ENCODE results near the gene HELZ.
A peak's percentile ranks its signal among the peaks of the same experiment; 100 is the strongest.
"Not testable (repeated sequence)": the region's sequence is repeated elsewhere in the genome, so short reads cannot be mapped to it uniquely, and the experiment has no call there.

HELZ gene

DNA sequence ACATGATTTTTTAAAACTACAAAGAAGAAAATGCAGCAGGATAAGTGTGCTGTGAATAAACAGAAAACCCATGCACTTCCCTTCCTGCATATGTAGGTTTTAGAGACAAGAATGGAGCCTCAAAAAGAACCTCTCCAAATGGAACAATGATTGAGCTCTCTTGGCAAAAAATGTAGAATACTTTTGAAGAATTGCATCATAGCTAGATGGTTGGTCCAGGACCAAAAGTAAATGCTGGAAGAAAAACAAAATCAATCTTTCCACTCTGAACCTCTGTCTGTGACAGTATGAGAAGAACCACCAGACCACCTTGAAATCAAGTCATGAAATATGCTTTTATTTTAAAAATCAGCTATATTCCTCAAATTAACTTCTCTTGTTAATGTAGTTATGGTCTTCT is 17.5 kb downstream of the HELZ start:
- DNase-seq: no peak

DNA sequence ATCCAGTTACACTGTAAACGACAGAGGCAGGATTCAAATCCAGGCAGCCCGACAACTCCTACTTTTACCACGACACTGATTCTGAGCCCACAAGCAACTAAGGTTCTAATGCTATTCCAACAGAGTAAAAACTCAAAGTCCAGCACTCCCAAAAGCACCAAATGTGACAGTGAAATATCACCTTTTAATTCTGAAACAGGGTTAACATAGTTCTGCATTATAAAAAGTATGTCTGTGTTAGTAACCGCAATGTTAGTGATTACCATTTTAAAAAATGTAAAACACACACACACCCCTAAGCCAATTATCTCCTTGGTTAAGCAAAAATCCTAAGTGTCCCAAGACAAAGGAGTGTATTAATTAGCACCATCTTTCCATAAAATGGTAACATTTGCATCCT is 19.7 kb downstream of the HELZ start:
- DNase-seq: no peak

DNA sequence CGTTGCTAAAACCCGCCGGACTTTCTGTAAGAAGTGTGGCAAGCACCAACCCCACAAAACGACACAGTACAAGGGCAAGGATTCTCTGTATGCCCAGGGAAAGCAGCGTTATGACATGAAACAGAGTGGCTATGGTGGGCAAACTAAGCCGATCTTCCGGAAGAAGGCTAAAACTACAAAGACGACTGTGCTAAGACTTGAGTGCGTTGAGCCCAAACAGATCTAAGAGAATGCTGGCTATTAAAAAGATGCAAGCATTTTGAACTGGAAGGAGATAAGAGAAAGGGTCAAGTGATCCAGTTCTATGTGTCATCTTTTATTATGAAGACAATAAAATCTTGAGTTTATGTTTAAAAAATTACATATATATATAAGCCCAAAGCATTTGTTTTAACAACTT is 20.3 kb downstream of the HELZ start:
- no peak for DNase-seq

DNA sequence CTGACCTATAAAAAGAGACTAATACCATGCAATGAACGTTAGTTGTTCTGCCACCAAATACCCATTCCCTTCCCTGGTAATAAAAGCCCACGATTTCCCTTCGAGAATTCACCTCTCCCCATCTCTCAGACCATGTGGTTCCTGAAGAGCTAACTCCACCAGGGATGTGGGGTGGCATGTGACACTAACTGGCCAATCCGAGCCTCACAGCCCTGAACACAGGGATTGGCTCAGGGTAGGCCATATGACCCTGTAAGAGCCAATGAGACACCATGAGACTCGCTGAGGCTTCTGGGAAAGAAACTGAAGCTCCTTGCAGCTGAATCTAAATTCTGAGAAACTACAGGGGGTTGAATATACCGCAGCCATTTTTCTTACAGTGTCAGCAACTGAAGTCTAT is 21.1 kb downstream of the HELZ start:
- DNase-seq: no peak

DNA sequence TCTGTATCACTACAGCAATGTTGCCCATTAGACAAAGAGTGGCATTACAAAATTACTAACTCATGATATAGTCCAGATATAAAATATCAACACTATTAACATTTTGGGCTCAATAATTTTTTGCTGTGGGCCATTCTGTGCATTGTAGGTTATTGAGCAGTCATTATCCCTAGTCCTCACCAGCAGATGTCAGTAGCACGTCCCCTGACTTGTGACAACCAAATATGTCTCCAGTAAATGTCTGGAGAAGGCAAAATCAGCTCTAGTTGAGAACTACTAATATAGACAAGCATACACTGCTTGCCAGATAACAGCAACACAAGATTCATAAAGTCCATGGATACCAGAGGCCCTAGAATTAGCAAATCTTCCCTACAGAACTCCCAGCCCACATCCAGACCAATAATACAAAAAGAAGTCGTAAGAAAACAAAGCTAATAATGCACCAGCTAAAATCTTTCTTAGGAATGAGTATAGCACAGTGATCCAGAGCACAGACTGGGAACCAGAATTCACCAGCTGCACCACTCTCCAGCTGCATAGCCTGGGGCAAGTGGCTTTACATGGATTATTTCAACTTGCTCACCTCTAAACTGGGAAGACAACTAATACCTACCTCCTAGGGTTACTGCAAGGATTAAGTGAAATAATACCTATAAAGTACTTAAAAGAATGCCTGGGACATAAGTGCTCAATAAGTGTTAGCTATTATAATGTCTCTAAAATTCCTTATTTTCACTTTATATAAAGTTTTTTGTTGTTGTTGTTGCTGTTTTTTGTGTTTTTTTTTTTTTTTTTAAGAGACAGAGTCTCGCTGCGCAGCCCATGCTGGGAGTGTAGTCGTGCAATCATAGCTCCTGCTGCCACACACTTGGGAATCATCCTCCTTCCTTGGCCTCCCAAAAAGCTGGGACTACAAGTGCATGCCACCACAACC is 23.7 kb downstream of the HELZ start:
- peak; percentile 26 for DNase-seq

DNA sequence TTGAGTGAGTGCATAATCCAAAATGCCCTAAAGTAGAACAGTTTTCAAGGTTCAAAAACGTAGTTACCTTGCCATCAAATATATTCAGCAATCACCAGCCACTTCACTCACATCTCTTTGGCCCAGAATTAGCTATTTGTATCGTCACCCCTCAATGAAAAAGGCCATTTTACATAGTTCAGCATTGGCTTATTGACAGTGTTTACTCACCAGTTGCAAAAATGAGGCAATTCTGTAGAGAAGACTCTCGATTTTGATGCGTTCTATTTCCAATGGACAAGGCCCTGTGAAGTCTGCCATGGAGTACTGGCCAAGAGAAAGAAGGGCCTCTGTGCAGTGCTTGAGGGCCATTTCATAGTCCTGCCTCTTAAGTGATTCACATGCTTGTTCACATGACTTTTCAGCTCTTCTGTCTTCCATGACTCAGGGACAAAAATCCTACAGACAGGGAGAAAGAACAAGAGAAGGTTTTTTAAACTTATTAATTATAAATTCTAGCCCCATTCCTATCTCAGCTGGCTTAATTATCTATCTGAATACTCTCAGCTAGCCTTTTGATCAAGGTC is 26.5 kb downstream of the HELZ start:
- no peak for DNase-seq

DNA sequence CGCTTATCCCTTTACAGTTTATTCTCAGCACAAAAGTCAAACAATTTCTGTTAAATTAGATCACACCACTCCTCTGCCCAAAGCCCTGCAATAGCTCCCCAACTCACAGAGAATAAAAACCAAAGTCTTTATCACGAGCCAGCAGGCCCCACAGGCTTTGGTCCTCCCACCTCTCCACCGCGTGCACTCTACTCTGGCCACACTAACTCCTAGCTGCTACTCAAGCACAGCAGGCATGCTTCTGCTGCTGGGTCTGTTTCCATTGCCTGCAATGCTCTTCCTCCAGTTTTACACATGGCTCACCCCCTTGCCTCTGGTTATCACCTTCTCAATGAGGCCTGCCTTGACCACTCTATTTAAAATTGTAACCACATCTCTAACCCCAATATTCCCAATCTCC is 27.6 kb downstream of the HELZ start:
- DNase-seq: no peak

DNA sequence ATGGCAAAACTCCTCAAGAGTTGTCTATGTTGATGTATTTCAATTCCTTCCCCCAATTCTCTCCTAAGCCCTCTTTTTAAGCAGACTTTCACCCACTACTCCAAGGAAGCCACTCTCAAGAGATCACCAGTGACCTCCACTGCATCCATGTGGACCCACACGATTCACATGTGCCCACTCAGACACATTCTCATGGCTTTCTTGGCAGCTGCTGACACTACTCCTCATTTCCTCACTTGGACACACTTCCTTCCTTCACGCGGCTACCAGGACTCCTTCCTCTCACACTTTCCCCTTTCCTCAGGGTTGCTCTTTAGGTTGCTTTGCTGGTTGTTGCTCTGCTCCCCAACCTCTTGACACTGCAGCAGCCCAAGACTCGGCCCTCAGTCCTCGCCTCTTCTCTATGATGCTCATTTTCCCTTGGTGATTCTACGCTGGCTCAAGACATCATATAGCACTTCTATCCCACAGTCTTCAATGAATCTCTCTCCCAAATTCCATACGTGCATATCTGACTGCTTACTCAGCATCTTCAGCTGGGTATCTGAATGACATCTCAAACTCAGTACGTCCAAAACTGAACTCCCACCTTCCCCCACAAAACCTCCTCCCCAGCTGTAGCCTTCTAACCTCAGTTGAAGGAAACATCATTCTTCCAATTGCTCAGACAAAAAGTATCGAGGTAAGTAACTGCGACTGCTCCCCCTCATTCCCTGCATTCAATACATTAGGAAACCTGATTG is 28.2 kb downstream of the HELZ start:
- no peak for DNase-seq

DNA sequence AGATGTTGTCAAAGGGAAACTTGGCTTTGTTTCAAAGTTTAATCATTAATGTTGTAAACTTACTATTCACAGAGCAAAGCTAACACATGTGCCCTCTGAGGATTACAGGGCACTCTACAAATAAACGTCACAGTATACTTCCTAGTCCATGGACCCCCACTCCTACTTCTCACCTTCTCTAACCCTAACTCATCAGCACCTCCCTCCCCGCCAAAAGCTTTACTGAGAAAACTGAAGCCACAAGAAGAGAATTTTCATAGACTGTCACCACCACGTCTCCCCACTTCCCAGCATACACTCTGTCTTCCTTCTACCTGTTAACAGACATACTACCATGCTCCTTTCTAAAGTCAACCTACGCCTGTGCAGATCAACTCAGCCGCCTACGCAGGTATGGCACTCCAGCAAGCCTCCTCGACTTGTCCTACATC is 29.0 kb downstream of the HELZ start:
- no peak for DNase-seq

DNA sequence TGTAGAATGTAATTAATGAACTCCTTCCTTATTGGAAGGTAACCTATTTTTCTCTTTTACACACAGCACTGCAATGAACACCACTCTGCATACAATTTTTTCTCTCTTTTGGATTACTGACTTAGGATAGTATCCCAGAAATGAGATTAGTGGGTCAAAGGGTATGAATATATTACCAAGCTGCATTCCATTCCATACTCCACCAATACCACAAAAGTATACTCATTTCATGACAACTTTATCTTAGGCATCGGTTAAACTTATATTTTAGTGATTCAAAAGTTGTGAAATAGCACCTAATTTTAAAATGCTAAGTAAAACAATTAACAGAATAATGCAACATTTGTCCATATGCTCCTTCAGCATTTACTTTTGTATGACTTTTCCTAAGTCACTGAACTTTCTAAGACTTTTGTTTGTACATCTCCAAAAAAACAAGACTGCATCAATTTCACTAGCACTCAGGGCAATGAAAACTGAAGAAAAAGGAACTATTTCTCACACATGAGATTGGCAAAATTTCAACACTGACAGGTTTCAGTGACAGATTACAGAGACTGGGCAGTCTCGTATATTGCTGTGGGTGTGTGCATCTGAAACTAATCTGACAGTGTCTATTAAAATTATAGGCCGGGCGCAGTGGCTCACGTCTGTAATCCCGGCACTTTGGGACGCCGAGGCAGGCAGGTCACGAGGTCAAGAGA is 32.1 kb downstream of the HELZ start:
- no peak for DNase-seq

DNA sequence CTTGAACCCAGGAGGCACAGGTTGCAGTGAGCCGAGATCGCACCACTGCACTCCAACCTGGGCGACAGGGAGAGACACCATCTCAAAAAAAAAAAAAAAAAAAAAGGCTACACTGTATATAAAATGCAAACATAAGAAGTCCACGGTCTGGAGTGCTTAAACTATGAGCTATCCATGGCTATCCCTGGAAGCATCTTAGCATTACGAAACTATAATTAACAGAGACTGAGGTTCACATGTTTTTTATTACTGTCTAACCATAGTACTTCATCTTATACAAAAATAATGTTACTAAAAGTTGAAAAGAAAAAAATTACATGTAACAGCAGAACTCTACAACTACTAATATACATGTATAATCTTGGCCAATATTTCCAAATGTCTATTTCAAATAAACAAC is 32.8 kb downstream of the HELZ start:
- no peak for DNase-seq

DNA sequence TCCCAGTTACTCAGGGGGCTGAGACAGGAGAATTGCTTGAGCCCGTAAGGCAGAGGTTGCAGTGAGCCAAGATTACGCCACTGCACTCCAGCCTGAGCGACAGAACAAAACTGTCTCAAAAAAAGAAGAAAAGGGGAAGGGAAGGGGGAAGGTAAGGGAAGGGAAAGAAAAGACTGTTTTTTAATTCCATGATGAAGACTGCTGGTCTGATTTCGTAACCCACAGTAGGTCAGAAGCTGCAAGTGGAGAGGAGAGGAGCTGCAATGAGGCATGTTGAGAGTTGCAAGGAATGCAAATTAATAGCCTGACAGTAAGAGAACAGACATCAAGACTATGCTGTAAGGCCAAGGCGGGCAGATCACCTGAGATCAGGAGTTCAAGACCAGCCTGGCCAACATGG is 33.3 kb downstream of the HELZ start:
- DNase-seq: no peak

DNA sequence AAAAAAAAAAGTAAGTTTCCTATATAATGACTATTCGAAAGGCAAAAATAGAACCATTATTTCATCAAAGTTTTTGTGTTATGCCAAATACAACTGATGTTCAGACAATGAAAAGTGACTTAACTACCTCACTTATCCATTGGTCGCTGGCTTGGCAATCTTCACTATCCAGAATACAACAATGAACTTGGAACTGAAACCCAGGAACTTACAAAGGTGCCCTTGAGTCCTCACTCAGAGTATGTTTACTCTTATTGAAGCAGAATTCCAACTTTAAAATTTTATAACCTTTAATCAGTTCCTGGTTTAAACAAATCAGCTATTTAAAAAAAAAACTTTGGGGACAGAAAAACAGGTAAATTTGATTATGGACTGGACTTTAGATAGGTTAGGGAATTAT is 34.1 kb downstream of the HELZ start:
- no peak for DNase-seq

DNA sequence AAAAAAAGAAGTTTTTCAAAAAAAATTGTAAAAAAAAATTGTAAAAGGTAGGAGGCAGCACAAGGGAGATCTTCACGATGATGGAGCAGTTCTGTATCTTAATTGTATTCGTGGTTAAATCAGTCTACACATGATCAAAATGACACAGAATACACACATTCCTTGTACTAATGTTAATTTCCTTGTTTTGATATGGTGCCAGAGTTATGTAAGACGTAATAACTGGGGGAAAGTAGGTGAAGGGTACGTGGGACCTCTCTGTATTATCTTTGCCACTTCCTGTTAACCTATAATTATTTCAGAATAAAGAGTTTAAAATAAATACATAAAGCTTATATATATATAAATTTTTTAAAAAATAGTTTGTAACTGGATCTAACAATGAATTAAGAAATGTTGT is 36.8 kb downstream of the HELZ start:
- no peak for DNase-seq

DNA sequence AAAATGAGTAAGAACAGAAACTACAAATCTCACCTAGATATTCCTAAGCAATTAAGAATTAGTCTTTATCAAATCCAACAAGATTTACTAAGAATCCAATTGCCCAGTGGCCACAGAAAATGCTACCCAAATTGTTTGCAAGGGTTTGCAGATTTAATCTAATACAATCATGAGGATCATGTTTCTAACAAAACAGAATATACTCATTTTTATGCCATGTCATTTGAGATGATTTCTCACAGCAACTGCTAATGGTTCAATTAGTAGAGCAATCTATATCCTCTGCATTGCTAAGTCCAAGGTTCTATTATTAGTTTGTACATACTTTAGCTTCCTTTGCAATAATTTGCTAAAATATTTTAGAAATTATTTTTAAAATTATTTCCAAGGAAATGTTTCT is 41.2 kb downstream of the HELZ start:
- no peak for DNase-seq

DNA sequence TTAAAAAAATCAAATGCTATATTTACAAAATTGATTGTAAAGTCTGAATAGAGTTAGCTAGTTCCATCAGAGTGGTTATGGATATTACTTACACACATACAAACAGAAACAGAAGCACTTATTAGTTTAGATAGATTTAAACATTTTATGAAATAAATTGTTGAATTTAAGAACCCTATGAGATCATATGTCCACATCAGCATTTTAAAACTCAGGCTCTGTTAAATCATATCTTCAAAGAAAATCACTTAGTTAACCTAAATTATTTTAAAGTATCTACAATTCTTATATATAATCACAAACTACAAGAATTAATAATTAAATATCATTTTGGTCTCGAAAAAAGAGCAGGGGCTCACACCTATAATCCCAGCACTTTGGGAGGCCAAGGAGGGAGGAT is 42.5 kb downstream of the HELZ start:
- DNase-seq: no peak

DNA sequence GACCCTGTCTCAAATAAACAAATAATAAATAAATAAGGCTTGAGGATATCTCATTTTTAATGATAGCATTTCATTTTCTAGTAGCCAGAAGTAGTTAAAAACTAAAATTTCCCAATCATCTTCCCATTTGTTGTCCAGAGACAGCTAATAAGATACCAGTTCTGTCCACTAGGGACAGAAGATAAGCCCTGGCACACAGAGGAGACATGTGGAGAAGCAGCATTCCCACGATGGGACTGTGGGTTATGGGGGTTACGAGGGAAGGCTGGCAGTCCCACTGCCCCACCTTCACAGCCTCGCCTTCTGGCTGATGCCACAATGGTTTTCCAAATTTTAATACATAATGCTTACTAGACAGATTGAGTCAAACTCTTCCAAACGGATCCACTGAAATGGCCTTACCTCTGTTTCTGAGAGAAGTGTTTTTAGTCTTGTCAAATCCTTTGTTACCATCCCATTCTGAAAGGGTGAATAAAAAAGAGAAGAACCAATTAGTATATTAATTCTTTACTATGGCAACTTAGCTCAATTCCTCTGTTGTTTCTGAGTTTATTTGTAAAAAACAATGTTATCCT is 44.2 kb downstream of the HELZ start:
- DNase-seq: no peak

DNA sequence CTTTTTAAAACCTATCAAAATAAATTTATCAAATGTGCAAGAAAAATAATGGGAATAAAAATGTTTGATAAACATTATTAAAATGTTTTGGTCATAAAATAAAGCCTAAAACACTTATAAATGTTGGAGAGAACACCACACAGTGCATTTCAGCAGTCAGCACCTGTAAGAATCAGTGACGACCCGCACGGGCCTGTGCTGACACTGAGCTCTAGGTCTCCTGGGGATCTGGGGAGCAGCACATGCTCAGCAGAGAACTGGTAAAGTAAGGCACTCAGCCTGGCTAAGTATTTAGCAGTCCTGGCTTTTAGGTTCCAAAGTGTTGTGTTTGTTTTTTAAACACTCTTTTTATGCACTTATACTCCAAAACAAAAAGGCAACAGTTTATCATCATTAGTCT is 46.9 kb downstream of the HELZ start:
- DNase-seq: no peak

DNA sequence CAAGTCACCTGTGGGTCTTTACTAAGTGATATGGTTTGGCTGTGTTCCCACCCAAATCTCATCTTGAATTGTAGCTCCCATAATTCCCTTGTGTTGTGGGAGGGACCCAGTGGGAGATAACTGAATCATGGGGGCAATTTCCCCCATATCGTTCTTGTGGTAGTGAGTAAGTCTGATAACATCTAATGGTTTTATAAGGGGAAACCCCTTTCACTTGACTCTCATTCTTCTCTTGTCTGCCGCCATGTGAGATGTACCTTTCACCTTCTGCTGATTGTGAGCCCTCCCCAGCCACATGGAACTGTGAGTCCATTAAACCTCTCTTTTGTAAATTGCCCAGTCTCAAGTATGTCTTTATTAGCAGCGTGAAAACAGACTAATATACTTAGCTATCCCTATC is 48.0 kb downstream of the HELZ start:
- DNase-seq: not testable (repeated sequence)

DNA sequence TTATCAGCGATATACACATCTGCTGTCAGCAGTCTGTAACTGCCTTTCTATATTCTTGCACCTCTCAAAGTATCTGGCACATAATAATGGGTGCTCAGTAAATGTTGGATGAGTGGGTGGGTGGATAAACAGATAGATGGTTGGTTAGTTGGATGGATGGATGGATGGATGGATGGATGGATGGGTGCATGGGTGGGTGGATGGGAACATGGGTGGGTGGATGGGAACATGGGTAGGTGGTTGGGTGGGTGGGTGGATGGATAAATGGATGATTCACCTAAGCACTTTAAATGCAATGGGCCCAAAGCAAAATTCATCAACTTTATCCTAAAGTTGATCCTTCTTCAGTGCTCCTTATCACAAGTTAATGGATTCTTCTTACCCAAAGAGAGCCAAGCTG is 48.6 kb downstream of the HELZ start:
- no peak for DNase-seq

DNA sequence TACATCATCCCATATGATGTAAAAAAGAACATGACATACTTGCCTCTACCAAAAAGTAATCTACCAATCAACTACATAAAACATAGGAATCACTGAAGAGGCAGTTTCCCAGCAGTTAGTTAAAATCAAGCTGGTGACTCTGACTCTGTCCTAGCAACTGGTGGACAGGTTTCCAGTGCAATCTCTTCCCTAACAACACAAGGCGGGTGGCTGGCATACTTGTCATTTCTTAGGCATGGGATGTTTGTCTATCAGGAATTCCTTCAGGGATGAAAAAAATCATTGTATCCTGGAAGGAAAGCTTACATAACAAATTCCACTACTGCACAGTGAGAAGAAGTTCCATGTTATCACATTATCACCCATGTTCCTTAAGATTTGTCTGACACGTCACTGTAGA is 50.9 kb downstream of the HELZ start:
- no peak for DNase-seq

DNA sequence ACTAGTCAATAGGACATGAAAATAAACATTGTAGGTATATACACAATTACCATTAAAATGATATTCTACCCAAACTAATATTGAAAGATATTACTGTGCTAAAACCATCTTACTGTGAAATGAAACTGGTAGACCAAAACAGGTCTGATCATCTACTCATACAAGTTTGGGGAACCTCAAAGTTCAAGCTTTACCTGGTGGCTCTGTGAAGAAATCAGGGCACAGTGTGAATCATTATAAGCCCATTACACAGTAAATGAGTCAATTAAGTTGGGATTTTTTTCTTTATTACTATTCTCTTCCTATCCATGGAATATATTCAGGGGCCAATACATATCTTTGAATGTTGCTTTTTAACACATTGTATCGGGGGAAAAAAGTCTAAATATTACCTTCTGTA is 57.1 kb downstream of the HELZ start:
- DNase-seq: no peak

DNA sequence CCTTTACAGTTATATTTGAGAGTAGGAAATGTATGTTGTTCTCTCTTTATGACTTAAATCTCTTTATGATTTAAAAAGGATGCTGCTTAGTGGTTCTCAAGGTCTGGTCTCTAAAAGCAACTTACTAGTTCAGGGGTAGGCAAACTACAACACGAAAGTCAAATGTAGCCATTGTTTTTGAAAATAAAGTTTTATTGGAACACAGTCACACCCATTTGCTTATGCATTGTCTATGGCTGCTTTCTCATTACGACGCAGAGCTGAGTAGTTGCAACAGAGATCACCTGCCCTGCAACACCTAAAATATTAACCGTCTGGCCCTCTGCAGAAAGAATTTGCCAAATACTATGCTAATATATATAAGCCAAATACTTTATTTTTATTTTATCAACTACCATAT is 58.2 kb downstream of the HELZ start:
- DNase-seq: no peak

All from NCI-H1105 (cell line).